ENCODE measurements around the gene WDR45B.

DNA sequence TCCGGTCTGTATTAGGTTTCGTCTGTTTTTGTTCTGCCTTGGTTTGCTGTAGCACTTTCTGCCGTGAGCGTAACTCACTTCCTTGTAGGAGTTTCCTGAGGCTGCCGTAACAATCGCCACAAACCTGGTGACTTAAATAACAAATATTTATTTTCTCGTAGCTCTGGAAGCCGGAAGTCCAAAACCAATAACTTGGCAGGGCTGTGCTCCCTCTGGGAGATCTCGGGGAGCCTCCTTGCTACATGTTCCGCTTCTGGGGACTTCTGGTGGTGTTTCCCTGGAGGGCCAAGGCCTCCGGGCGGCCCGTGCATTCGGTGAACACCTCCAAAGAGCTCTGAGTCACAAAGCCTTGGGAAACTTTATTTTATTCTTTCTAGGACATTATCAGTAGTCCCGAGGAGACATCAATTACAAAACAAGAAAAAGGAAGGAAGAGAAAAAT, 6.8 kb upstream of the WDR45B start:
- TF ChIP-seq, protein P1, sequence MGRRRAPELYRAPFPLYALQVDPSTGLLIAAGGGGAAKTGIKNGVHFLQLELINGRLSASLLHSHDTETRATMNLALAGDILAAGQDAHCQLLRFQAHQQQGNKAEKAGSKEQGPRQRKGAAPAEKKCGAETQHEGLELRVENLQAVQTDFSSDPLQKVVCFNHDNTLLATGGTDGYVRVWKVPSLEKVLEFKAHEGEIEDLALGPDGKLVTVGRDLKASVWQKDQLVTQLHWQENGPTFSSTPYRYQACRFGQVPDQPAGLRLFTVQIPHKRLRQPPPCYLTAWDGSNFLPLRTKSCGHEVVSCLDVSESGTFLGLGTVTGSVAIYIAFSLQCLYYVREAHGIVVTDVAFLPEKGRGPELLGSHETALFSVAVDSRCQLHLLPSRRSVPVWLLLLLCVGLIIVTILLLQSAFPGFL (CRISPR knock-in tag; IDR thresholded peaks at IDR 0.05; ENCODE audit: borderline replicate concordance) = no peak
- no peak for TF ChIP-seq NR2C2 (CRISPR knock-in tag; IDR thresholded peaks at IDR 0.05)
- TF ChIP-seq CTCF (IDR thresholded peaks at IDR 0.05) = no peak
- no peak for TF ChIP-seq STAT6 (CRISPR knock-in tag; conservative IDR thresholded peaks at IDR 0.05; ENCODE audit: low read depth)
- TF ChIP-seq ATF1 (CRISPR knock-in tag; IDR thresholded peaks at IDR 0.05) = no peak
- TF ChIP-seq RELA (CRISPR knock-in tag; IDR thresholded peaks at IDR 0.05; ENCODE audit: borderline replicate concordance) = no peak
- TF ChIP-seq USF2 (CRISPR knock-in tag; IDR thresholded peaks at IDR 0.05) = no peak
- no peak for TF ChIP-seq ZNF138 (CRISPR knock-in tag; conservative IDR thresholded peaks at IDR 0.05)
- TF ChIP-seq, protein P2, sequence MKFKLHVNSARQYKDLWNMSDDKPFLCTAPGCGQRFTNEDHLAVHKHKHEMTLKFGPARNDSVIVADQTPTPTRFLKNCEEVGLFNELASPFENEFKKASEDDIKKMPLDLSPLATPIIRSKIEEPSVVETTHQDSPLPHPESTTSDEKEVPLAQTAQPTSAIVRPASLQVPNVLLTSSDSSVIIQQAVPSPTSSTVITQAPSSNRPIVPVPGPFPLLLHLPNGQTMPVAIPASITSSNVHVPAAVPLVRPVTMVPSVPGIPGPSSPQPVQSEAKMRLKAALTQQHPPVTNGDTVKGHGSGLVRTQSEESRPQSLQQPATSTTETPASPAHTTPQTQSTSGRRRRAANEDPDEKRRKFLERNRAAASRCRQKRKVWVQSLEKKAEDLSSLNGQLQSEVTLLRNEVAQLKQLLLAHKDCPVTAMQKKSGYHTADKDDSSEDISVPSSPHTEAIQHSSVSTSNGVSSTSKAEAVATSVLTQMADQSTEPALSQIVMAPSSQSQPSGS (CRISPR knock-in tag; IDR thresholded peaks at IDR 0.05; ENCODE audit: borderline replicate concordance, low read depth) = no peak
- TF ChIP-seq E2F1 (CRISPR knock-in tag; IDR thresholded peaks at IDR 0.05) = no peak
- TF ChIP-seq, protein P3, sequence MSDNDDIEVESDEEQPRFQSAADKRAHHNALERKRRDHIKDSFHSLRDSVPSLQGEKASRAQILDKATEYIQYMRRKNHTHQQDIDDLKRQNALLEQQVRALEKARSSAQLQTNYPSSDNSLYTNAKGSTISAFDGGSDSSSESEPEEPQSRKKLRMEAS (CRISPR knock-in tag; IDR thresholded peaks at IDR 0.05) = no peak
- TF ChIP-seq ZNF232 (CRISPR knock-in tag; IDR thresholded peaks at IDR 0.05) = no peak
